Measurements from ENCODE around the gene CCDC146.
"Not testable (repeated sequence)": the region's sequence is repeated elsewhere in the genome, so short reads cannot be mapped to it uniquely, and the experiment has no call there.

DNA sequence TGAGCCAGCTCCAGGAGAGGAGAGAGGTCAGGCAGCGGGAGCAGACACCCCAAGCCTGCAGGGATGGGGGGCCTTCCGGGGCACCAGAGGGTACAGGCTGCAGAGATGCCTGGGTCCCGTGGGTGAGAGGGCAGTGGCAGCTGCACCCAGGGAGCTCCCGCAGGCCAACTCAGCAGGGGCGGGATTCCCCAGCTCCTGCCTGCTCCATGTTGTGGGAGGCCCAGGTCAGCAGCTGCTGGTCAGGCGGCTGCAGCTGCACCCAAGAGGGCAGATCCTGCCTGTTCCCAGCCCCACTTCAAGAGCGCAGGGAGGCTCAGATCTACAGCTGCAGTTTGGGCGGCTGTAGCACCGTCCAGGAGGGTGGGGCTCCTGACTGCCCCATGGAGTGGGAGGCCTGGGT, 4.6 kb downstream of the CCDC146 start:
- TF ChIP-seq POLR2A (IDR thresholded peaks at IDR 0.05; ENCODE audit: low read length); GATA1 (IDR thresholded peaks at IDR 0.05; ENCODE audit: low read depth, low read length): not testable (repeated sequence)

All from erythroblast (primary cell).